ENCODE results near the gene MPRIP.

GRCh38 chr17:17172001-17172939 lies 130.0 kb downstream of the MPRIP start:
- TF ChIP-seq CTCF (conservative IDR thresholded peaks at IDR 0.05) (no peak), EZH2 (IDR thresholded peaks at IDR 0.05; ENCODE audit: low read depth) (no peak)

All from PC-9 (cell line).